ENCODE measurements around the gene TBC1D22A.
"Not testable (repeated sequence)": the region's sequence is repeated elsewhere in the genome, so short reads cannot be mapped to it uniquely, and the experiment has no call there.

The TBC1D22A gene

GRCh38 chr22:46971764-46972125, 209.3 kb downstream of the TBC1D22A start:
- intact Hi-C loops (cut with micrococcal nuclease): no loop called here
- H3K9me3 Mint-ChIP-seq: peaks cover 10% of the 10 kb centered on the region
- no peak overlapping the region for H3K4me3 Mint-ChIP-seq
- H3K36me3 Mint-ChIP-seq (ENCODE audit: low read depth): peaks cover 56% of the 10 kb centered on the region
- peaks cover 37% of the 10 kb centered on the region for H3K4me1 Mint-ChIP-seq (ENCODE audit: low read depth)
- H3K27ac Mint-ChIP-seq: peak overlapping the region; percentile 76
- H3K27me3 Mint-ChIP-seq: no peaks in the 10 kb centered on the region

GRCh38 chr22:46972256-46972655, 209.8 kb downstream of the TBC1D22A start:
- H3K36me3 Mint-ChIP-seq (ENCODE audit: low read depth): peaks cover 59% of the 10 kb centered on the region
- intact Hi-C loops (cut with micrococcal nuclease): no loop called here
- H3K9me3 Mint-ChIP-seq: peaks cover 15% of the 10 kb centered on the region
- no peaks in the 10 kb centered on the region for H3K27me3 Mint-ChIP-seq
- peaks cover 37% of the 10 kb centered on the region for H3K4me1 Mint-ChIP-seq (ENCODE audit: low read depth)
- no peak overlapping the region for H3K27ac Mint-ChIP-seq
- no peak overlapping the region for H3K4me3 Mint-ChIP-seq

GRCh38 chr22:46972901-46973831, 210.7 kb downstream of the TBC1D22A start:
- Mint-ChIP-seq H3K4me3 (no peak overlapping the region), H3K27me3 (no peaks in the 10 kb centered on the region), H3K9me3 (peaks cover 16% of the 10 kb centered on the region), H3K36me3 (ENCODE audit: low read depth) (peaks cover 68% of the 10 kb centered on the region), H3K4me1 (ENCODE audit: low read depth) (peaks cover 37% of the 10 kb centered on the region), H3K27ac (no peak overlapping the region)
- intact Hi-C loops (cut with micrococcal nuclease): no loop called here

- H3K4me1 Mint-ChIP-seq (ENCODE audit: low read depth): peaks cover 32% of the 10 kb centered on the region
- H3K27me3 Mint-ChIP-seq: no peaks in the 10 kb centered on the region
- H3K4me3 Mint-ChIP-seq: no peak overlapping the region
- no peak overlapping the region for H3K27ac Mint-ChIP-seq
- intact Hi-C loops (cut with micrococcal nuclease): no loop called here
- H3K9me3 Mint-ChIP-seq: peaks cover 16% of the 10 kb centered on the region
- H3K36me3 Mint-ChIP-seq (ENCODE audit: low read depth): peaks cover 71% of the 10 kb centered on the region
Measured at GRCh38 chr22:46974077-46974476, 211.6 kb downstream of the TBC1D22A start.

GRCh38 chr22:46974631-46975585, 212.5 kb downstream of the TBC1D22A start:
- H3K27ac Mint-ChIP-seq: no peak overlapping the region

GRCh38 chr22:46976143-46976542, 213.7 kb downstream of the TBC1D22A start:
- intact Hi-C loops (cut with micrococcal nuclease): no loop called here
- H3K4me3 Mint-ChIP-seq: no peak overlapping the region
- peaks cover 16% of the 10 kb centered on the region for H3K9me3 Mint-ChIP-seq
- peaks cover 13% of the 10 kb centered on the region for H3K4me1 Mint-ChIP-seq (ENCODE audit: low read depth)
- H3K36me3 Mint-ChIP-seq (ENCODE audit: low read depth): peaks cover 87% of the 10 kb centered on the region
- H3K27me3 Mint-ChIP-seq: no peaks in the 10 kb centered on the region
- H3K27ac Mint-ChIP-seq: no peak overlapping the region

More at GRCh38 chr22:46974631-46975585, 212.5 kb downstream of the TBC1D22A start:
- peaks cover 16% of the 10 kb centered on the region for H3K9me3 Mint-ChIP-seq
- intact Hi-C loops (cut with micrococcal nuclease): no loop called here
- H3K4me1 Mint-ChIP-seq (ENCODE audit: low read depth): peaks cover 25% of the 10 kb centered on the region
- peaks cover 79% of the 10 kb centered on the region for H3K36me3 Mint-ChIP-seq (ENCODE audit: low read depth)
- no peak overlapping the region for H3K4me3 Mint-ChIP-seq
- no peaks in the 10 kb centered on the region for H3K27me3 Mint-ChIP-seq

- Mint-ChIP-seq H3K36me3 (ENCODE audit: low read depth) (peaks cover 92% of the 10 kb centered on the region), H3K27me3 (no peaks in the 10 kb centered on the region), H3K4me3 (no peak overlapping the region), H3K4me1 (ENCODE audit: low read depth) (peaks cover 9% of the 10 kb centered on the region), H3K9me3 (peaks cover 16% of the 10 kb centered on the region), H3K27ac (no peak overlapping the region)
- intact Hi-C loops (cut with micrococcal nuclease): no loop called here
Measured at GRCh38 chr22:46976598-46976997, 214.1 kb downstream of the TBC1D22A start.

- peaks cover 2% of the 10 kb centered on the region for H3K4me1 Mint-ChIP-seq (ENCODE audit: low read depth)
- H3K4me3 Mint-ChIP-seq: no peak overlapping the region
- peaks cover 95% of the 10 kb centered on the region for H3K36me3 Mint-ChIP-seq (ENCODE audit: low read depth)
- no peaks in the 10 kb centered on the region for H3K27me3 Mint-ChIP-seq
- H3K27ac Mint-ChIP-seq: no peak overlapping the region
- peaks cover 16% of the 10 kb centered on the region for H3K9me3 Mint-ChIP-seq
- intact Hi-C loops (cut with micrococcal nuclease): no loop called here
Measured at GRCh38 chr22:46977656-46978343, 215.3 kb downstream of the TBC1D22A start.

GRCh38 chr22:46978668-46979067, 216.2 kb downstream of the TBC1D22A start:
- intact Hi-C loops (cut with micrococcal nuclease); H3K4me3 Mint-ChIP-seq; H3K27me3 Mint-ChIP-seq; H3K27ac Mint-ChIP-seq: not testable (repeated sequence)
- peaks cover 10% of the 10 kb centered on the region for H3K4me1 Mint-ChIP-seq (ENCODE audit: low read depth)
- H3K36me3 Mint-ChIP-seq (ENCODE audit: low read depth): peaks cover 99% of the 10 kb centered on the region
- peaks cover 16% of the 10 kb centered on the region for H3K9me3 Mint-ChIP-seq

GRCh38 chr22:46979506-46979905, 217.1 kb downstream of the TBC1D22A start:
- H3K4me1 Mint-ChIP-seq (ENCODE audit: low read depth): peaks cover 10% of the 10 kb centered on the region
- H3K27ac Mint-ChIP-seq: no peak overlapping the region
- peaks cover 94% of the 10 kb centered on the region for H3K36me3 Mint-ChIP-seq (ENCODE audit: low read depth)
- H3K9me3 Mint-ChIP-seq: peaks cover 16% of the 10 kb centered on the region
- intact Hi-C loops (cut with micrococcal nuclease): no loop called here
- no peak overlapping the region for H3K4me3 Mint-ChIP-seq
- H3K27me3 Mint-ChIP-seq: no peaks in the 10 kb centered on the region

- Mint-ChIP-seq H3K27ac (no peak overlapping the region), H3K36me3 (ENCODE audit: low read depth) (peaks cover 94% of the 10 kb centered on the region), H3K9me3 (peaks cover 16% of the 10 kb centered on the region), H3K4me1 (ENCODE audit: low read depth) (peaks cover 10% of the 10 kb centered on the region), H3K27me3 (no peaks in the 10 kb centered on the region), H3K4me3 (no peak overlapping the region)
- intact Hi-C loops (cut with micrococcal nuclease): no loop called here
Measured at GRCh38 chr22:46980392-46980791, 217.9 kb downstream of the TBC1D22A start.

- Mint-ChIP-seq H3K27me3 (no peaks in the 10 kb centered on the region), H3K4me3 (no peak overlapping the region), H3K4me1 (ENCODE audit: low read depth) (peaks cover 10% of the 10 kb centered on the region), H3K27ac (no peak overlapping the region), H3K9me3 (no peaks in the 10 kb centered on the region), H3K36me3 (ENCODE audit: low read depth) (peaks cover 88% of the 10 kb centered on the region)
- intact Hi-C loops (cut with micrococcal nuclease): no loop called here
Measured at GRCh38 chr22:46982635-46983034, 220.2 kb downstream of the TBC1D22A start.

GRCh38 chr22:46983046-46983445, 220.6 kb downstream of the TBC1D22A start:
- Mint-ChIP-seq H3K4me3 (no peak overlapping the region), H3K27me3 (no peaks in the 10 kb centered on the region), H3K27ac (no peak overlapping the region), H3K4me1 (ENCODE audit: low read depth) (peaks cover 10% of the 10 kb centered on the region), H3K9me3 (no peaks in the 10 kb centered on the region), H3K36me3 (ENCODE audit: low read depth) (peaks cover 84% of the 10 kb centered on the region)
- intact Hi-C loops (cut with micrococcal nuclease): no loop called here
